HepG2 (cell line): ENCODE results near the gene DNAAF1. TPM values are rescaled to one million over a fixed set of nuclear protein-coding genes. Genes with fewer than 3 reads are reported as not detected.

ENCODE experiments used
- ATAC-seq: fragments of 200-7000 bp; cut with Tn5 transposase; 3 replicates; pipeline ENCODE4 v1.9.1; 2020; ENCODE audit warnings: mild to moderate bottlenecking, moderate library complexity
- BruUV-seq: library from RNA; stranded (reverse); fragments of 400-500 nt; replicated peaks from 2 replicates; lab custom pipeline; 2021; lab: Mats Ljungman, UMichigan
- CTCF ChIA-PET: fragments of 300-600 bp; formaldehyde crosslinking; extraction: SDS; loops from one replicate; lab custom pipeline; 2021; ENCODE audit warnings: low total read pairs, inconsistent platforms, low intra/inter-chr PET ratio; lab: Yijun Ruan, JAX
- POLR2A ChIA-PET: fragments of 350-600 bp; sonication (Branson Sonifier 250); formaldehyde crosslinking; loops from one replicate; lab custom pipeline; 2020; ENCODE audit warnings: antibody characterized with exemption, inconsistent platforms; lab: Yijun Ruan, JAX
- DNase-seq: peaks from one replicate; pipeline ENCODE4 v3.0.0-alpha.2; 2015; ENCODE audit warnings: low spot score
- FAIRE-seq: peaks from 3 replicates; lab custom pipeline; 2011; peaks lifted over from hg19 to GRCh38; lab: Jason Lieb, UNC
- H2AFZ ChIP-seq: one replicate; pipeline ENCODE4 v1.6.1; 2011; ENCODE audit warnings: low read length, inconsistent platforms
- H3K27ac ChIP-seq: fragments of 300-600 bp; 3 replicates; pipeline ENCODE4 v1.8.0; 2011; ENCODE audit warnings: mixed run types, mild to moderate bottlenecking, mixed read lengths, low read length, inconsistent platforms; ENCODE audit not compliant: insufficient read depth; ENCODE audit errors: extremely low read length
- H3K27me3 ChIP-seq, 2 experiments: fragments of 200-600 bp in 1 of 2; 2 replicates in 1 of 2; 3 replicates in 1 of 2; pipeline versions ENCODE4 v1.6.0 to v1.8.0; 2011; ENCODE audit warnings: low read length in 2 of 2, mild to moderate bottlenecking in 2 of 2, moderate library complexity in 2 of 2, inconsistent platforms in 1 of 2; ENCODE audit not compliant: insufficient read depth in 2 of 2, control insufficient read depth in 1 of 2
- H3K36me3 ChIP-seq, 2 experiments: fragments of 200-600 bp in 1 of 2; replicated peaks in 1 of 2; 2 replicates in 1 of 2; 3 replicates in 1 of 2; pipeline versions ENCODE4 v1.5.1 to v1.8.0; 2011; ENCODE audit warnings: low read length in 2 of 2, inconsistent platforms in 1 of 2; ENCODE audit not compliant: insufficient read depth in 2 of 2, control insufficient read depth in 1 of 2
- H3K4me1 ChIP-seq: 2 replicates; pipeline ENCODE4 v1.5.1; 2012; ENCODE audit warnings: low read length, inconsistent platforms; ENCODE audit not compliant: insufficient read depth
- H3K4me2 ChIP-seq: 2 replicates; pipeline ENCODE4 v1.6.0; 2011; ENCODE audit warnings: low read depth, low read length, inconsistent platforms
- H3K4me3 ChIP-seq, 3 experiments: fragments of 200-600 bp in 1 of 3; sonication (generic), shearing (Covaris generic) in 1 of 3; replicated peaks in 1 of 3; 2 replicates each; pipeline ENCODE4 v1.5.1; 2011 to 2016; ENCODE audit warnings: low read length in 3 of 3, inconsistent platforms in 2 of 3, low read depth in 2 of 3, mild to moderate bottlenecking in 2 of 3, control low read depth in 1 of 3, mixed read lengths in 1 of 3; ENCODE audit not compliant: insufficient read depth in 1 of 3
- H3K79me2 ChIP-seq: one replicate; pipeline ENCODE4 v1.6.1; 2011; ENCODE audit warnings: low read length, inconsistent platforms; ENCODE audit not compliant: insufficient read depth
- H3K9ac ChIP-seq: 2 replicates; pipeline ENCODE4 v1.6.0; 2011; ENCODE audit warnings: mild to moderate bottlenecking, low read depth, low read length, inconsistent platforms; ENCODE audit not compliant: insufficient read depth
- H3K9me3 ChIP-seq: 2 replicates; pipeline ENCODE4 v1.5.1; 2012; ENCODE audit warnings: mild to moderate bottlenecking, low read length
- H4K20me1 ChIP-seq: 2 replicates; pipeline ENCODE4 v1.6.0; 2011; ENCODE audit warnings: inconsistent platforms, mild to moderate bottlenecking, low read length, moderate library complexity; ENCODE audit not compliant: insufficient read depth
- PRDM15 ChIP-seq: sonication (generic); formaldehyde crosslinking; IDR thresholded peaks from 2 replicates; pipeline ENCODE4 v1.4.0; 2020; ENCODE audit warnings: missing genetic modification reagents
- TP53 ChIP-seq: sonication (generic); formaldehyde crosslinking; conservative IDR thresholded peaks from 2 replicates; pipeline ENCODE4 v1.4.0; 2020; ENCODE audit warnings: missing genetic modification reagents
- ZHX1 ChIP-seq: sonication (generic); formaldehyde crosslinking; IDR thresholded peaks from 2 replicates; pipeline ENCODE4 v1.8.1; 2022; ENCODE audit warnings: low read depth, mild to moderate bottlenecking, missing genetic modification reagents
- ZNF225 ChIP-seq: sonication (generic); formaldehyde crosslinking; IDR thresholded peaks from 2 replicates; pipeline ENCODE4 v1.4.0; 2020; ENCODE audit warnings: mild to moderate bottlenecking, missing genetic modification reagents
- ZNF280D ChIP-seq: sonication (generic); formaldehyde crosslinking; IDR thresholded peaks from 2 replicates; pipeline ENCODE4 v1.5.1; 2020; ENCODE audit warnings: mild to moderate bottlenecking, missing genetic modification reagents
- ZNF430 ChIP-seq: sonication (generic); formaldehyde crosslinking; IDR thresholded peaks from 2 replicates; pipeline ENCODE4 v1.9.0; 2021; ENCODE audit warnings: mild to moderate bottlenecking, missing genetic modification reagents
- ZNF503 ChIP-seq: sonication (generic); formaldehyde crosslinking; IDR thresholded peaks from 2 replicates; pipeline ENCODE4 v1.4.0; 2020; ENCODE audit warnings: missing genetic modification reagents
- ZNF780A ChIP-seq: sonication (generic); formaldehyde crosslinking; IDR thresholded peaks from 2 replicates; pipeline ENCODE4 v1.8.0; 2022; ENCODE audit warnings: mild to moderate bottlenecking, missing genetic modification reagents, moderate library complexity
- WGBS: methylation state at CpG from one replicate; pipeline ENCODE4 v1.1.6; 2017; ENCODE audit warnings: low lambda C conversion rate; 5-methylcytosine and 5-hydroxymethylcytosine counted together
- in situ Hi-C: cut with HindIII; loops from 2 replicates; pipeline ENCODE4 v1.10.0; 2017; ENCODE audit warnings: low pct_unique_long_range_greater_than_20kb; ENCODE audit not compliant: extremely low pct_ligation_motif_present
- intact Hi-C: fragments of 100-400 bp; cut with micrococcal nuclease; formaldehyde crosslinking; loops from one replicate; pipeline ENCODE4 v1.10.0; 2022; ENCODE audit not compliant: unreplicated experiment
- polyA plus RNA-seq, 8 experiments: library from polyadenylated mRNA; depleted of rRNA in 3 of 8; stranded (reverse) in 7 of 8; unstranded in 1 of 8; fragments of >200 nt; fragmentation: Illumina TruSeq in 4 of 8; extraction: Trizol in 4 of 8; gene quantifications; 2 replicates each; pipeline versions ENCODE4 v1.2.1 to v1.2.3, GENCODE V29; 2011 to 2016; ENCODE audit warnings: low read depth in 4 of 8, missing spikeins in 1 of 8, mixed read lengths in 1 of 8; ENCODE audit not compliant: insufficient read depth in 1 of 8
- total RNA-seq, 5 experiments: library from RNA; depleted of rRNA; stranded (reverse); fragments of >200 nt; fragmentation: Illumina TruSeq; extraction: Trizol; gene quantifications; 2 replicates each; pipeline ENCODE4 v1.2.3, GENCODE V29; 2016; ENCODE audit warnings: low read depth in 1 of 5

The DNAAF1 gene
- total and polyA plus RNA-seq, 2 of the 13 experiments (the other 11 are each of a cell fraction or from before 2014, with no cell fraction given) = 0.04 TPM; not detected in 1

DNA sequence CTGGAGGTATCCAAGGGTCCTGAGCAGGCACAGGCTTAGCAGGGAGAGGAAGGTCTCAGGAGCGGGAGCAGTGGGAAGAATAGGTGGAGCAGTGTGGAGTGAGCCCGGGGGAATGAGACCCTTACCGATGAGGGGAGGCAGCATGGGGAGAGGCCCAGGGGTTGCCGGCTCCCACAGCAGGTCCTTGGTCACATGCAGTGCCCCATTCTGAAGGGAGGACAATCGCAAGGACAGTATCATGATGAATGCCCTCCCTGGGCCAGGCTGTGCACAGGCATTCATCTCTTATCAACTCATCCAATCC is 38.4 kb downstream of the DNAAF1 start:
- POLR2A ChIA-PET = no interaction called here
- TF ChIP-seq ZNF225 (CRISPR knock-in tag) (no peak), TP53 (CRISPR knock-in tag) (no peak), ZNF430 (CRISPR knock-in tag) (no peak), ZNF780A (CRISPR knock-in tag) (no peak), ZHX1 (CRISPR knock-in tag) (no peak), PRDM15 (CRISPR knock-in tag) (no peak), ZNF503 (CRISPR knock-in tag) (no peak), ZNF280D (CRISPR knock-in tag) (no peak)

More for the DNA sequence above, 38.4 kb downstream of the DNAAF1 start:
- Histone ChIP-seq H3K9ac (no peak overlapping the region), H2AFZ (no peak overlapping the region), H4K20me1 (no peaks in the 10 kb centered on the region), H3K4me1 (peaks cover 14% of the 10 kb centered on the region), H3K4me3 (no peak overlapping the region), H3K4me2 (no peak overlapping the region), H3K36me3 (peaks cover 25 to 50% of the 10 kb centered on the region in 2 experiments; a peak in 4 of 5 replicates), H3K79me2 (peaks cover 25% of the 10 kb centered on the region), H3K27ac (no peak overlapping the region), H3K9me3 (no peaks in the 10 kb centered on the region), H3K27me3 (no peaks in the 10 kb centered on the region)
- 93% methylated on average over 5 of the region's 5 CpGs for WGBS
- ATAC-seq (no peak), DNase-seq (no peak), FAIRE-seq (no peak)
- CTCF ChIA-PET = no interaction called here
- no TSS peak for BruUV-seq
- in situ Hi-C loops = loop anchor here (25.0 kb wide), 1 partner anchor 221 kb away; the partner anchor contains the start of genes NECAB2 and OSGIN1
- intact Hi-C loops = no loop called here
